HepG2 (cell line): ENCODE measurements around the gene ZKSCAN5. TPM values are rescaled to one million over a fixed set of nuclear protein-coding genes. Genes with fewer than 3 reads are reported as not detected.
A peak's percentile ranks its signal among the peaks of the same experiment; 100 is the strongest.

Experiments
- ARHGAP35 ChIP-seq: sonication (generic); formaldehyde crosslinking; IDR thresholded peaks from 2 replicates; pipeline ENCODE4 v1.9.0; 2022; ENCODE audit warnings: mild to moderate bottlenecking, inconsistent platforms, moderate library complexity, missing genetic modification reagents, borderline replicate concordance
- HMGXB4 ChIP-seq, 2 experiments: sonication (generic) in 1 of 2; formaldehyde crosslinking in 1 of 2; IDR thresholded peaks; 2 replicates each; pipeline versions ENCODE4 v1.4.0 to v1.6.1; 2018 to 2020; ENCODE audit warnings: missing genetic modification reagents in 2 of 2, borderline replicate concordance in 1 of 2, low read depth in 1 of 2, mild to moderate bottlenecking in 1 of 2, missing biosample characterization in 1 of 2
- HNF1B ChIP-seq: sonication (generic); formaldehyde crosslinking; IDR thresholded peaks from 2 replicates; pipeline ENCODE4 v1.5.1; 2020; ENCODE audit warnings: mild to moderate bottlenecking, moderate library complexity, missing genetic modification reagents
- HOXA9 ChIP-seq: sonication (generic); formaldehyde crosslinking; IDR thresholded peaks from 2 replicates; pipeline ENCODE4 v1.8.1; 2022; ENCODE audit warnings: missing genetic modification reagents, mild to moderate bottlenecking, moderate library complexity, borderline replicate concordance
- MEIS1 ChIP-seq: sonication (generic); formaldehyde crosslinking; IDR thresholded peaks from 2 replicates; pipeline ENCODE4 v1.9.0; 2021; ENCODE audit warnings: mild to moderate bottlenecking, missing genetic modification reagents, moderate library complexity, borderline replicate concordance
- PHB2 ChIP-seq: fragments of 450-650 bp; IDR thresholded peaks from 2 replicates; pipeline ENCODE4 v1.6.1; 2018; ENCODE audit not compliant: partially characterized antibody
- ZBTB20 ChIP-seq: sonication (generic); formaldehyde crosslinking; IDR thresholded peaks from 2 replicates; pipeline ENCODE4 v1.8.1; 2023; ENCODE audit warnings: missing genetic modification reagents, low read depth, mild to moderate bottlenecking, borderline replicate concordance
- ZNF264 ChIP-seq: sonication (generic); formaldehyde crosslinking; IDR thresholded peaks from 2 replicates; pipeline ENCODE4 v1.4.0; 2020; ENCODE audit warnings: missing genetic modification reagents
- polyA plus RNA-seq, 8 experiments: library from polyadenylated mRNA; depleted of rRNA in 3 of 8; stranded (reverse) in 7 of 8; unstranded in 1 of 8; fragments of >200 nt; fragmentation: Illumina TruSeq in 4 of 8; extraction: Trizol in 4 of 8; gene quantifications; 2 replicates each; pipeline versions ENCODE4 v1.2.1 to v1.2.3, GENCODE V29; 2011 to 2016; ENCODE audit warnings: low read depth in 4 of 8, missing spikeins in 1 of 8, mixed read lengths in 1 of 8; ENCODE audit not compliant: insufficient read depth in 1 of 8
- total RNA-seq, 5 experiments: library from RNA; depleted of rRNA; stranded (reverse); fragments of >200 nt; fragmentation: Illumina TruSeq; extraction: Trizol; gene quantifications; 2 replicates each; pipeline ENCODE4 v1.2.3, GENCODE V29; 2016; ENCODE audit warnings: low read depth in 1 of 5
- TF ChIP-seq, protein P1 (sequence below): sonication (generic); formaldehyde crosslinking; IDR thresholded peaks from 2 replicates; pipeline ENCODE4 v1.5.0; 2020; ENCODE audit warnings: mild to moderate bottlenecking, missing genetic modification reagents, borderline replicate concordance
- TF ChIP-seq, protein P2 (sequence below): sonication (generic); formaldehyde crosslinking; IDR thresholded peaks from 2 replicates; pipeline ENCODE4 v1.5.1; 2020; ENCODE audit warnings: mild to moderate bottlenecking, missing genetic modification reagents, moderate library complexity

The ZKSCAN5 gene
- total and polyA plus RNA-seq, 2 of the 13 experiments (the other 11 are each of a cell fraction or from before 2014, with no cell fraction given), result 5.5 to 11.7 TPM

- TF ChIP-seq PHB2, result no peak
- no peak; the same call in 1 of the 2 replicates for TF ChIP-seq MEIS1 (CRISPR knock-in tag)
- peak; percentile 73; the same call in 1 of the 2 replicates for TF ChIP-seq HNF1B (CRISPR knock-in tag)
- TF ChIP-seq HOXA9 (CRISPR knock-in tag), result 0 out of 2 replicates have a peak, but pooled peaks have one; percentile 48
- peak; percentile 75 to 89; a peak in 3 of 4 replicates for TF ChIP-seq HMGXB4 (CRISPR knock-in tag; IDR thresholded peaks at IDR 0.05; ENCODE audit: borderline replicate concordance in 1 of 2, low read depth in 1 of 2)
- TF ChIP-seq, protein P1, sequence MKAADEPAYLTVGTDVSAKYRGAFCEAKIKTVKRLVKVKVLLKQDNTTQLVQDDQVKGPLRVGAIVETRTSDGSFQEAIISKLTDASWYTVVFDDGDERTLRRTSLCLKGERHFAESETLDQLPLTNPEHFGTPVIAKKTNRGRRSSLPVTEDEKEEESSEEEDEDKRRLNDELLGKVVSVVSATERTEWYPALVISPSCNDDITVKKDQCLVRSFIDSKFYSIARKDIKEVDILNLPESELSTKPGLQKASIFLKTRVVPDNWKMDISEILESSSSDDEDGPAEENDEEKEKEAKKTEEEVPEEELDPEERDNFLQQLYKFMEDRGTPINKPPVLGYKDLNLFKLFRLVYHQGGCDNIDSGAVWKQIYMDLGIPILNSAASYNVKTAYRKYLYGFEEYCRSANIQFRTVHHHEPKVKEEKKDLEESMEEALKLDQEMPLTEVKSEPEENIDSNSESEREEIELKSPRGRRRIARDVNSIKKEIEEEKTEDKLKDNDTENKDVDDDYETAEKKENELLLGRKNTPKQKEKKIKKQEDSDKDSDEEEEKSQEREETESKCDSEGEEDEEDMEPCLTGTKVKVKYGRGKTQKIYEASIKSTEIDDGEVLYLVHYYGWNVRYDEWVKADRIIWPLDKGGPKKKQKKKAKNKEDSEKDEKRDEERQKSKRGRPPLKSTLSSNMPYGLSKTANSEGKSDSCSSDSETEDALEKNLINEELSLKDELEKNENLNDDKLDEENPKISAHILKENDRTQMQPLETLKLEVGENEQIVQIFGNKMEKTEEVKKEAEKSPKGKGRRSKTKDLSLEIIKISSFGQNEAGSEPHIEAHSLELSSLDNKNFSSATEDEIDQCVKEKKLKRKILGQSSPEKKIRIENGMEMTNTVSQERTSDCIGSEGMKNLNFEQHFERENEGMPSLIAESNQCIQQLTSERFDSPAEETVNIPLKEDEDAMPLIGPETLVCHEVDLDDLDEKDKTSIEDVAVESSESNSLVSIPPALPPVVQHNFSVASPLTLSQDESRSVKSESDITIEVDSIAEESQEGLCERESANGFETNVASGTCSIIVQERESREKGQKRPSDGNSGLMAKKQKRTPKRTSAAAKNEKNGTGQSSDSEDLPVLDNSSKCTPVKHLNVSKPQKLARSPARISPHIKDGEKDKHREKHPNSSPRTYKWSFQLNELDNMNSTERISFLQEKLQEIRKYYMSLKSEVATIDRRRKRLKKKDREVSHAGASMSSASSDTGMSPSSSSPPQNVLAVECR (CRISPR knock-in tag), result peak; percentile 89
- no peak for TF ChIP-seq ZNF264 (CRISPR knock-in tag)
- TF ChIP-seq ZBTB20 (CRISPR knock-in tag), result peak; percentile 59; the same call in 1 of the 2 replicates
- TF ChIP-seq ARHGAP35, result peak; percentile 79; the same call in 1 of the 2 replicates
- TF ChIP-seq, protein P2, sequence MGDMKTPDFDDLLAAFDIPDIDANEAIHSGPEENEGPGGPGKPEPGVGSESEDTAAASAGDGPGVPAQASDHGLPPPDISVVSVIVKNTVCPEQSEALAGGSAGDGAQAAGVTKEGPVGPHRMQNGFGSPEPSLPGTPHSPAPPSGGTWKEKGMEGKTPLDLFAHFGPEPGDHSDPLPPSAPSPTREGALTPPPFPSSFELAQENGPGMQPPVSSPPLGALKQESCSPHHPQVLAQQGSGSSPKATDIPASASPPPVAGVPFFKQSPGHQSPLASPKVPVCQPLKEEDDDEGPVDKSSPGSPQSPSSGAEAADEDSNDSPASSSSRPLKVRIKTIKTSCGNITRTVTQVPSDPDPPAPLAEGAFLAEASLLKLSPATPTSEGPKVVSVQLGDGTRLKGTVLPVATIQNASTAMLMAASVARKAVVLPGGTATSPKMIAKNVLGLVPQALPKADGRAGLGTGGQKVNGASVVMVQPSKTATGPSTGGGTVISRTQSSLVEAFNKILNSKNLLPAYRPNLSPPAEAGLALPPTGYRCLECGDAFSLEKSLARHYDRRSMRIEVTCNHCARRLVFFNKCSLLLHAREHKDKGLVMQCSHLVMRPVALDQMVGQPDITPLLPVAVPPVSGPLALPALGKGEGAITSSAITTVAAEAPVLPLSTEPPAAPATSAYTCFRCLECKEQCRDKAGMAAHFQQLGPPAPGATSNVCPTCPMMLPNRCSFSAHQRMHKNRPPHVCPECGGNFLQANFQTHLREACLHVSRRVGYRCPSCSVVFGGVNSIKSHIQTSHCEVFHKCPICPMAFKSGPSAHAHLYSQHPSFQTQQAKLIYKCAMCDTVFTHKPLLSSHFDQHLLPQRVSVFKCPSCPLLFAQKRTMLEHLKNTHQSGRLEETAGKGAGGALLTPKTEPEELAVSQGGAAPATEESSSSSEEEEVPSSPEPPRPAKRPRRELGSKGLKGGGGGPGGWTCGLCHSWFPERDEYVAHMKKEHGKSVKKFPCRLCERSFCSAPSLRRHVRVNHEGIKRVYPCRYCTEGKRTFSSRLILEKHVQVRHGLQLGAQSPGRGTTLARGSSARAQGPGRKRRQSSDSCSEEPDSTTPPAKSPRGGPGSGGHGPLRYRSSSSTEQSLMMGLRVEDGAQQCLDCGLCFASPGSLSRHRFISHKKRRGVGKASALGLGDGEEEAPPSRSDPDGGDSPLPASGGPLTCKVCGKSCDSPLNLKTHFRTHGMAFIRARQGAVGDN (CRISPR knock-in tag), result peak; percentile 94
These were observed 54.1 kb downstream of the ZKSCAN5 start, which contains the start of gene ZNF655 (continued) for GRCh38 chr7:99558306-99559174.
